GM18499 (cell line): ENCODE measurements around the gene GPR179.
"Not testable (repeated sequence)": the region's sequence is repeated elsewhere in the genome, so short reads cannot be mapped to it uniquely, and the experiment has no call there.

ENCODE experiments used
- ATAC-seq: cut with Tn5 transposase; IDR thresholded peaks from one replicate; pipeline ENCODE4 v1.9.1; 2021; ENCODE audit warnings: moderate number of reproducible peaks; ENCODE audit not compliant: insufficient read depth, unreplicated experiment

The GPR179 gene

GRCh38 chr17:38324141-38324697 lies 19.5 kb downstream of the GPR179 start:
- no peak for ATAC-seq

GRCh38 chr17:38322897-38323296 lies 20.9 kb downstream of the GPR179 start:
- no peak for ATAC-seq

- ATAC-seq: no peak
Measured at GRCh38 chr17:38322156-38322779, 21.5 kb downstream of the GPR179 start.

- no peak for ATAC-seq
Measured at GRCh38 chr17:38320482-38320881, 23.3 kb downstream of the GPR179 start.

GRCh38 chr17:38317081-38317480 lies 26.7 kb downstream of the GPR179 start:
- ATAC-seq: no peak

GRCh38 chr17:38315497-38315896 lies 28.3 kb downstream of the GPR179 start:
- ATAC-seq: no peak

GRCh38 chr17:38296834-38297517 lies 46.8 kb downstream of the GPR179 start, which contains the start of gene MRPL45:
Gene MRPL45 (plus strand): TSS chr17:38297168. CDS start chr17:38297184, 16 bp downstream.
- peak; percentile 96 for ATAC-seq

- not testable (repeated sequence) for ATAC-seq
Measured at GRCh38 chr17:38295602-38296365, 48.0 kb downstream of the GPR179 start.

GRCh38 chr17:38289760-38290159 lies 54.0 kb downstream of the GPR179 start:
- not testable (repeated sequence) for ATAC-seq

GRCh38 chr17:38288217-38288827 lies 55.4 kb downstream of the GPR179 start:
- not testable (repeated sequence) for ATAC-seq

- ATAC-seq: not testable (repeated sequence)
Measured at GRCh38 chr17:38286501-38287091, 57.2 kb downstream of the GPR179 start.

GRCh38 chr17:38285994-38286393 lies 57.8 kb downstream of the GPR179 start:
- not testable (repeated sequence) for ATAC-seq
